K562 (cell line): ENCODE data around the gene TESK2. TPM values are rescaled to one million over a fixed set of nuclear protein-coding genes. Genes with fewer than 3 reads are reported as not detected.

Experiments used
- CTBP1 ChIP-seq: fragments of 450-650 bp; IDR thresholded peaks from 2 replicates; pipeline ENCODE4 v1.6.1; 2016; ENCODE audit warnings: borderline replicate concordance
- DIDO1 ChIP-seq: fragments of 450-650 bp; IDR thresholded peaks from 2 replicates; pipeline ENCODE4 v1.6.1; 2016; ENCODE audit warnings: low read depth, missing biosample characterization, missing genetic modification characterization
- E2F8 ChIP-seq: fragments of 450-650 bp; IDR thresholded peaks from 2 replicates; pipeline ENCODE4 v1.7.1; 2018; ENCODE audit warnings: mild to moderate bottlenecking, low read depth; ENCODE audit not compliant: partially characterized antibody
- FOXK1 ChIP-seq: sonication (generic); formaldehyde crosslinking; IDR thresholded peaks from 2 replicates; pipeline ENCODE4 v1.8.0; 2022; ENCODE audit warnings: missing genetic modification reagents, mild to moderate bottlenecking, borderline replicate concordance
- GATAD2B ChIP-seq: fragments of 450-650 bp; IDR thresholded peaks from 2 replicates; pipeline ENCODE4 v1.6.1; 2017; ENCODE audit warnings: mild to moderate bottlenecking, borderline replicate concordance
- HDAC6 ChIP-seq: IDR thresholded peaks from 2 replicates; pipeline ENCODE4 v1.6.1; 2012; ENCODE audit warnings: low read depth, mild to moderate bottlenecking, control low read depth, inconsistent platforms, low read length, moderate library complexity
- HNRNPLL ChIP-seq: fragments of 200-400 bp; formaldehyde crosslinking; IDR thresholded peaks from 2 replicates; pipeline ENCODE4 v1.6.1; 2017; ENCODE audit warnings: low read length, low read depth, mild to moderate bottlenecking; ENCODE audit not compliant: poor library complexity, severe bottlenecking
- ILF3 ChIP-seq: fragments of 450-650 bp; IDR thresholded peaks from 2 replicates; pipeline ENCODE4 v1.6.1; 2018; ENCODE audit warnings: antibody characterized with exemption, mild to moderate bottlenecking, moderate library complexity, borderline replicate concordance
- PHF20 ChIP-seq: fragments of 450-650 bp; IDR thresholded peaks from 2 replicates; pipeline ENCODE4 v1.6.1; 2018; ENCODE audit not compliant: partially characterized antibody
- RBFOX2 ChIP-seq: fragments of 200-400 bp; formaldehyde crosslinking; IDR thresholded peaks from 2 replicates; pipeline ENCODE4 v1.6.1; 2017; ENCODE audit warnings: low read depth, mild to moderate bottlenecking, low read length, moderate library complexity
- RFX1 ChIP-seq: fragments of 450-650 bp; IDR thresholded peaks from 2 replicates; pipeline ENCODE4 v1.6.1; 2016; ENCODE audit warnings: mild to moderate bottlenecking, moderate library complexity
- SAP30 ChIP-seq: fragments of 200-600 bp; sonication (generic); IDR thresholded peaks from 2 replicates; pipeline ENCODE4 v1.6.1; 2012; ENCODE audit warnings: borderline replicate concordance, low read depth, mild to moderate bottlenecking, moderate library complexity, low read length, control low read depth, inconsistent platforms; ENCODE audit not compliant: insufficient read depth, poor library complexity, severe bottlenecking
- SP2 ChIP-seq: IDR thresholded peaks from 2 replicates; pipeline ENCODE4 v1.6.1; 2011; ENCODE audit warnings: mild to moderate bottlenecking, low read depth, low read length, moderate library complexity; ENCODE audit not compliant: poor library complexity, severe bottlenecking; ENCODE audit errors: extremely low read depth
- SREBF2 ChIP-seq: sonication (generic); formaldehyde crosslinking; IDR thresholded peaks from 2 replicates; pipeline ENCODE4 v1.4.0; 2020; ENCODE audit warnings: mild to moderate bottlenecking, missing genetic modification reagents
- STAT5A ChIP-seq: IDR thresholded peaks from 2 replicates; pipeline ENCODE4 v1.6.1; 2012; ENCODE audit warnings: low read length, inconsistent platforms, borderline replicate concordance
- TCF7L2 ChIP-seq: fragments of 150-350 bp; IDR thresholded peaks from 2 replicates; pipeline ENCODE4 v1.6.1; 2016; ENCODE audit warnings: low read depth, mild to moderate bottlenecking, low read length, moderate library complexity
- THAP12 ChIP-seq: fragments of 250-450 bp; sonication (Bioruptor Pico); IDR thresholded peaks from 2 replicates; pipeline ENCODE4 v1.9.0; 2021; ENCODE audit warnings: mild to moderate bottlenecking, inconsistent platforms
- TRIM24 ChIP-seq, 2 experiments: fragments of 450-650 bp; IDR thresholded peaks; 2 replicates each; pipeline ENCODE4 v1.6.1; 2016
- ZBTB9 ChIP-seq: fragments of 450-650 bp; formaldehyde crosslinking; IDR thresholded peaks from 2 replicates; pipeline ENCODE4 v1.4.0; 2020; ENCODE audit warnings: mild to moderate bottlenecking, moderate library complexity
- ZEB2 ChIP-seq: fragments of 450-650 bp; IDR thresholded peaks from 2 replicates; pipeline ENCODE4 v1.6.1; 2016
- ZNF695 ChIP-seq: fragments of 450-650 bp; formaldehyde crosslinking; IDR thresholded peaks from 2 replicates; pipeline ENCODE4 v1.4.0; 2020; ENCODE audit warnings: mild to moderate bottlenecking, moderate library complexity
- polyA plus RNA-seq, 8 experiments: library from polyadenylated mRNA; depleted of rRNA in 4 of 8; stranded (reverse) in 5 of 8; unstranded in 3 of 8; fragments of >200 nt; fragmentation: Nextera tagmentation in 2 of 8; fragmentation: Illumina TruSeq in 1 of 8; extraction: Ambion mirVana in 2 of 8; extraction: Trizol in 1 of 8; gene quantifications; 2 replicates each; pipeline versions ENCODE4 v1.2.1 to v1.2.3, GENCODE V29; 2011 to 2014; ENCODE audit warnings: inconsistent platforms in 1 of 8, missing spikeins in 1 of 8
- total RNA-seq, 7 experiments: library from RNA; depleted of rRNA in 6 of 7; stranded (reverse); fragments of >200 nt in 6 of 7; fragmentation: Illumina TruSeq in 2 of 7; extraction: Trizol in 2 of 7; gene quantifications; 2 replicates each; pipeline versions ENCODE4 v1.2.1 to v1.2.3, GENCODE V29; 2011 to 2021; ENCODE audit warnings: low replicate concordance in 1 of 7

Gene TESK2
- total and polyA plus RNA-seq, 9 of the 15 experiments (the other 6 are each of a cell fraction or from before 2014, with no cell fraction given), result 1.6 to 5.3 (median 3.7) TPM

GRCh38 chr1:45303520-45304310 is 187.2 kb downstream of the TESK2 start (continued):
- peak; percentile 72 for TF ChIP-seq E2F8
- peak; percentile 27 for TF ChIP-seq HNRNPLL
- no peak for TF ChIP-seq RFX1
- peak; percentile 89 for TF ChIP-seq PHF20
- no peak for TF ChIP-seq FOXK1 (CRISPR knock-in tag)
- TF ChIP-seq THAP12 (CRISPR knock-in tag), result 0 out of 2 replicates have a peak, but pooled peaks have one; percentile 53
- peak; percentile 85; the same call in 1 of the 2 replicates for TF ChIP-seq ZBTB9 (CRISPR knock-in tag)
- 0 out of 2 replicates have a peak, but pooled peaks have one; percentile 39 for TF ChIP-seq ZNF695
- 0 out of 2 replicates have a peak, but pooled peaks have one; percentile 19 for TF ChIP-seq GATAD2B
- TF ChIP-seq TCF7L2, result 0 out of 2 replicates have a peak, but pooled peaks have one; percentile 36
- peak; percentile 48; the same call in 1 of the 2 replicates for TF ChIP-seq ILF3
- TF ChIP-seq SP2, result no peak
- peak; percentile 73 for TF ChIP-seq SAP30
- peak; percentile 90 for TF ChIP-seq RBFOX2
- no peak for TF ChIP-seq SREBF2 (CRISPR knock-in tag)
- TF ChIP-seq DIDO1, result peak; percentile 31; the same call in 1 of the 2 replicates
- no peak for TF ChIP-seq STAT5A
- TF ChIP-seq HDAC6, result no peak
- TF ChIP-seq CTBP1, result peak; percentile 97
- peak; percentile 49; the same call in 1 of the 2 replicates for TF ChIP-seq ZEB2
- peak in 1 of 2 experiments; percentile 34; a peak in 2 of 4 replicates for TF ChIP-seq TRIM24 (IDR thresholded peaks at IDR 0.05)
